ENCODE measurements around the gene RAPGEF6. TPM values are rescaled to one million over a fixed set of nuclear protein-coding genes. Genes with fewer than 3 reads are reported as not detected.
"Not testable (repeated sequence)": the region's sequence is repeated elsewhere in the genome, so short reads cannot be mapped to it uniquely, and the experiment has no call there.

The RAPGEF6 gene
- total RNA-seq, 1 donor from 2014 or later, result 8.6 TPM

DNA sequence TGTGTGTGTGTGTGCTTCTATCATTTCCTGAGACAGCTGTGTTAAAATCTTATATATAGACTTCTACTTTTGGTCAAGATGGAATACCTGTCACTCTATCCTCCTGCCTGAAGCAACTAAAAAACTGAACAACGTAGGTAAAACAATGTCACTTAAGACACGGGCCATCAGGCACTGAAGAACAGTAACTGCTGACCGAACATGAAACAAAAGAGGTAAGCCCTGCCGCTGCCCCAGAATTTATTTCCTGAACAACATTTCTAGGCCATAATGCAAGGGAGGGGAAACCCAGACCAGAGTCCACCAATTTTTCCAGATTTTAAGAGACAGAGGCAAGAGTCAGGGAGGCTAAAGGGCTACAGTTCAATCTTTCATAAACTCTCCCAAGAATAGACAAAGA, 215.2 kb downstream of the RAPGEF6 start:
- ATAC-seq, result no peak

DNA sequence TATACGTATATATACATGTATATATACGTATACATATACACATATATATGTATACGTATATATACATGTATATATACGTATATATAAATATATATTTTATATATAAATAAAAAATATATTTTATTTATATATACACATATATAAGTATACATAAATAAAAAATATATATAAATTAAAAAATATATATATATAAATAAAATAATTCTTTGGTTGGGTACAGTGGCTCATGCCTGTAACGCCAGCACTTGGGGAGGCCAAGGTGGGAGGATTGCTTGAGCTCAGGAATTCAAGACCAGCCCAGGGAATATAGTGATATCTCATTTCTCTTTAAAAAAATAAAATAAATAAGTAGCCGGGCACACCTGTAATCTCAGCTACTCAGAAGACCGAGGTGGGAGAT, 216.2 kb downstream of the RAPGEF6 start:
- no peak for ATAC-seq

DNA sequence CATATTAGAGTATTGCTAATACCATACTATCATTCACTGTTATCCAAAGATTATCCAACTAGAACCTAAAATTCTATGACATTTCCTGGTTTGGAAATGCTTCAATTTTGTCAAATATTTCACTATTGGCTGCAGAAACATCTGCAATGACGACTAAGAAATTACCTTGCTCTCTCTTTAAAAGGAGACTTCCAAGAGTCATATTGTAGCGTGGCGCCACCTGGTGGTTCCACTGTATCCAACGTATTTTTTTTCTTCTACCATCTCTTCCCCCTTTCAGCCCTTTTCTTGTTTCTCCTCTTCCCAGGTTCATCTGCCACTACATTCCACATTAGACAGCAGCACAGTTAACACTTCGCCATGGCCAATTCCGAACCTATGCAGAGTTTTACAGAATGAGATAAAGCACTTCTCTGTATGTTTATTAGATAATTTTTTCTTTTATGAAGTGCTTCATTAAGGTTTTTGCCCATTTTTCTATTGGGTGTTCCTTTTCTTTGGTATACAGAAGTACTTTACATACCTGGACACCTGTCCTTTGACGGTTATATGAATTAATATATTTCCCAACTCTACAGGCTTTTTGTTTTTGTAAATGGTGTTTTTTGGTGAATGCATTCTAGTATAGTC, 217.7 kb downstream of the RAPGEF6 start:
- peak; percentile 64 for ATAC-seq

DNA sequence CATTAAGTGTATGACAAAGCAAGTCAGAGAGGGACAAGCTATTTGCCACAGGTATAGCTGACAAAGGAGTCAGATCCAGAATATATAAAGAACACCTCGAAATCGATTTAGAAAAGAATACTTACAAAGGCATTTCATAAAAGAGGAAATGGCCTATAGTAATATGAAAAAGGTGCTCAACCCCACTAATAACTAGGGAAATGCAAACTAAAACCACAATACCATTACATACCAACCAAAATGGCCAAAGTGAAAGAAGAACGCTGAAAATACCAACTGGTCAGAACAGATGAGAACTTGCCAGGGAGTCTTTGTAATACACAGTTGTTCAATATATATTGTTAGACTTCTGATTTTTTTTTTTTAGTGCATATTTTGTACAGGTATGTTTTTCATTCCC, 218.3 kb downstream of the RAPGEF6 start:
- ATAC-seq, result no peak

DNA sequence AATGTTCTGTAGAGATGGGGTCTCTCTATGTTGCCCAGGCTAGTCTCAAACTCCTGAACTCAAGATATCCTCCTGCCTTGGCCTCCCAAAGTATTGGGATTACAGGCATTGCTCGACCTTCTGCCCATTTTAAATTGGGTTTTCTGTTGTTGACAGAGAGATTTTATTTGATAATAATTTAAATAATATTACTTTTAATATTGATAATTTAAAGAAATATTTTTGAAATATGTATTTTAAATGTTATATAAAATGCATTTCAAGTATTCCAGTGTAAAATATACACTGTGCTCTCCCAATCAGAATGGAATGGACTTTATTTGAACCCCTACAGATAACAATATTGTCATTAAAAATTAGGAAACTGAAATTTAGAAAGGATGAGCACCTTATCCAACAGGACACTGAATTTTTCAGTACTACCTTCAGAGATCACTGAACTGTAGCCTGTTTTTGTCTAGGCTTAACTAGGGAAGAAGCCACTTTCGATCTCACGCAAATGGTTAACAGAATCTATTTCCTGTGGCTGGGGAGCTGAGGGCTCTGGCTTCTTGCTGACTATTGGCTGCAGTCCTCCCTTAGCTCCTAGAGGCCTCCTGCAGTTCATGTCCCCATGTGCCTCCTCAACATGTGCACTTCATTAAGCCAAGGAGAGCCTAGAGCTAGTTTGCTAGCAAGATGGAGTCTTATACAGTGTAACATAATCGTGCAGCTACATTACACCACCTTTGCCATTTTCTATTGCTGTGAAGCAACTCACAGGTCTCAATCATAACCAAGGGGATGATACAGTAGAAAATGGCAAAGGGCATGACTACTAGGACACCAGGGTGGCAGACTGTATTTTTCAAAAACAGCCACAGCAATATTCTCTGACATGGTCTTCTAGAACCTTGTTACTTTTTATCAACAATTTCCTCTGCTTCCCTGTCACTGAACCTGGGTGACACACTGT, 221.1 kb downstream of the RAPGEF6 start:
- no peak for ATAC-seq

DNA sequence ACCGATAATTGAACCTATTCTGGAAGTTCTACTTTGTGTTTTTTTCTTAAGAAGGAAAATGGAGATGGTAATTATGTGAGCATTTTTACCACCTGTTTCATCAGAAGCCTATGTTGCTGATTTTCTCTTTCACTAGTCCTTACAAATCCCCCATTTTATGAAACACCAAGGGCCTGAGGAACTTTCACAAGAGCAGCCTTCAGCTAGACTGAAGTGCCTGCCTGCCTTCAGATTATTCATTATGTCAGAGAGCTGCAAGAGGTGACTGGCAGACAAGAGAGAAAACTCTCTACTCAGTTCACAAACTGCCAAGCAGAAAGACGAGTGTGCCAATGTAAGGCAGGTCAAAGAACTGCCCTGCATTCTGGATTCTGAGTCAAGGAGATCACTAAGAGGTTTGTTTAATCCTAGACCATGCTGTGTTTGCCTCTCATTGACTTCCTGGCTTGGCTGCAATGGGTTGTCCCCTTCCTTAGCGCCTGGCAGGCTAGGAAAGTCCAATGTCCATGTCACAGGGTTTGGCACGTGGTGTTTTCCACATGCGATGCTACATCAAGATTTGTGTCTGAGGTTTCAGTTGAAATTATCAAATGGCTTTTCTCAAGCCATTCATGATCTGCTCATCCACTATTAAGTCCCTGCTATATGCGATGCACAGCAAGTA, 227.9 kb downstream of the RAPGEF6 start:
- no peak for ATAC-seq

DNA sequence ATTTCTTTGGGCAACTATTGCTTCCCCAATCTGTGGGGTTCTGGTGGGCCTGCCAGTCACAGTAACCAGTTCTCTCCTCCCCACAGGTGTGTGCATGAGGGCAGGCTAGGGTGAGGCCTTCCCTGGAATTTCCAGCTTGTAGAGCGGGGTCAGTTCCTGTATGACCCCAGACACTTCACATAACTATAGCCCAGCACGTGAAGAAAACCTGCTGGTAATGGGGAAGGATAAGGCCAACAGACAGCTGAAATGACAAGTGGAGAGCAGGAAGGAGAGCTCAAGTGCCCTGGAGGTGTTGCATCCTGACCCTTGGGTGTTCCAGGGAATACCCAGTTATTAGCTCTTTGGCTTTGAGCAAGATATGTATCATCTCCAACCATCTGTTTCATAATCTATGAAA, 229.0 kb downstream of the RAPGEF6 start:
- no peak for ATAC-seq

DNA sequence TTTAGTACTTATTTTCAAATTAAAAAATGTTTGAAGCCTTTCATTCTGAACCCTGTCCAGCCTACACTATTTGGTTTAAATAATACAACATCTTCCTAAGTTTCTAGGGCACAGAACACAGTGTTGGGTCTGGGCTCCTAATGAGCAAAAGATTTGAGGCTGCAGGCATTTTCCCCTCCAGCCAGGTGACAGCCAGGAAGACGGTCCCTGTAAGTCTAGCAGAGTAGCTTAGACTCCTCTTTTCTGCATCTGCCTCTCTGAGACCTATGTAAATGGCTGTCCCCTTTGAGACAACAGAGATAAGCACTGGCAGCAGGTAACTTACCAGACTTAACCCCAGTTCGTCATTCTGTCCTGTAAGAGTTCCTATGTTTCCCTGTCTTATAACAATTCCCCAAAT, 229.4 kb downstream of the RAPGEF6 start:
- no peak for ATAC-seq

DNA sequence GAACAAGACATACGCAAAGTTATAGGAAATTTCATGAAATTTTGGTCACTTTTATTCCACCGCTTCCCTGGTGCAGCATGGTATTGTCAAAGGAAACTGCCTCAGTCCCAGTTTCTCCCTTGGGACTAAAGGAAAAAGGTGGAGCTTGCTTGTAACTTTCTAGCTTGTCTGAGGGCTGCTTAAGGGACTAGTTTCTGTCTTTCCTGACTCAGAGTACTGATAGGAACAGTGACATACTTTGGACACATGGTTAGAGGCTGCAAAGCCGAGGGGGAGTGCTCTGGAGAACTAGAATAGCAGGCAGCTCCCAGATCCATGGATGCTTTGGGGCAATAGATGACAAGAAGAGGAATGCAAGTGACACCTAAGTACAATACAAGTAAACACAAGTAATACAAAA, 234.4 kb downstream of the RAPGEF6 start:
- ATAC-seq, result peak; percentile 38

DNA sequence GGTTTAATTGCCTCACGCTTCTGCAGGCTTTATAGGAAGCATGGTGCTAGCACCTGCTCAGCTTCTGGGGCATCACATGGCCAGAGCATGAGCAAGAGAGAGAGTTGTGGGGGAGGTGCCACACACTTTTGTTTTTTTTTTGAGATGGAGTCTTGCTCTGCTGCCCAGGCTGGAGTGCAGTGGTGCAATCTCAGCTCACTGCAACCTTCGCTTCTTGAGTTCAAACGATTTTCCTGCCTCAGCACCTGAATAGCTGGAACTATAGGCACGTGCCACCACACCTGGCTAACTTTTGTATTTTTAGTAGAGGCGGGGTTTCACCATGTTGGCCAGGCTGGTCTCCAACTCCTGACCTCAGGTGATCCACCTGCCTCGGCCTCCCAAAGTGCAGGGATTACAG, 236.0 kb downstream of the RAPGEF6 start:
- not testable (repeated sequence) for ATAC-seq

DNA sequence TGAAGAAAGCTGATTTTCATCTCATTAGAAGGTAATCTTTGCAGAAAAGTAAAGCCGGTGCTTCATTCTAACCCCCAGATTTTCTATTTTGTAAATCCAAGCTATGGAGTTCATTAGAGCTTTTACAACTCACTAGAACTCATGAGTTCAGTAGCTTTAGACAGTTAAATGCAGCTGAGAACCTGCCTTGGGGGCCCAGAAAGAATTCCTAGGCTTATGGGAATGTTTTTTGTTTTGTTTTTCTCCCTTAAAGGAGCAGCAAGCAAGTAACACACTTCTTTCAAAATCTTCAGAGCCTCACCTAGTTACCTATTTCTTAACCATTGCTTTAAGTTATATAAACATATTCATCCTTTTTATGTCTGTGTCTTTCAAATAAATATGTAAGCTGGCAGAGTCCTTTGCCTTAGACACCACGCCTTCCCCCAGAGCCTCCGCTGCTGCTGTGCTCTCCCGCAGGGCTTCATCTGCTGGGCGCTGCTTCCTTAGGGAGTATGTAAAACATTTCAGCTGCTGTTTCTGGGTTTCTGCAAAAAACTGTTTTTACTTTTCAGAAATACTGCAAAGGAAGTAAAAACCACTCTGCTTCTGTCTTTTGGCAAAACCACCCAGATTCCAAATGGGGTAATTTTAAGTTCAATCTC, 238.3 kb downstream of the RAPGEF6 start:
- ATAC-seq, result no peak

DNA sequence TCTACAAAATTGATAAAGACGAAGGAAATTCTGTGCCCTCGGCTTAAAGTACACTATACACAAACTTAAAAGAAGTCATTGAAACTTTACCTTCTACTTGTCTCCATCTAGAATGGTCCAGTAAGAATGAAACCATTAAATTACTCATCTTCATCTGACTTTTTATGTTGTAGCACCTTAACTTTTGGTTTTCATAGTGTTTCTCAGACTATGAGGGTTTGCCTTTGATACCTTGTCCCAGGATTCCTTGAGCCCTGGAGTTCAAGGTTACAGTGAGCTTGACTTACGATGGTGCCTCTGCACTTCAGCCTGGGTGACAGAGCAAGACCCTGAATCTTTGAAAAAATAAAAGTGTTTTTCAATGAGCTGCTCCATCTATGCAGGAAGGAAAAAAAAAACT, 239.0 kb downstream of the RAPGEF6 start:
- no peak for ATAC-seq

DNA sequence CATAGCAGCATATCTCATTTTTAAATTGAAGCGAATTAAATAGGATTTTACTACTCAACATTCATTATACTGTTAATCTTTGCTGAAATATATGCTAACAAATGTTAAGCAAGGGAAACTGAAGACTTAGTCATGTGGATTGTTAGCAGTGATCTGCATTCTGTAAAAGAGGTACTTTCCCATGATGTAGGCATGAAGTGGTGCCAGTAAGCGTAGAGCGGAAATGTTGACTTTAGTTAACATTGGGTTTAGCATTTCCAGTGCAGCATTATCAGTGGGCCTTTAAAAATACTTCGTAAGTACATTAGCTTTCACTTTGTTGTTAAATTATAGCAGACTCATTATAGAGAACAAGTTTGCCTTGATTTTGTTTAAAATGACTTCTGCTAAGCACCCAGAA, 240.9 kb downstream of the RAPGEF6 start:
- ATAC-seq, result peak; percentile 88

DNA sequence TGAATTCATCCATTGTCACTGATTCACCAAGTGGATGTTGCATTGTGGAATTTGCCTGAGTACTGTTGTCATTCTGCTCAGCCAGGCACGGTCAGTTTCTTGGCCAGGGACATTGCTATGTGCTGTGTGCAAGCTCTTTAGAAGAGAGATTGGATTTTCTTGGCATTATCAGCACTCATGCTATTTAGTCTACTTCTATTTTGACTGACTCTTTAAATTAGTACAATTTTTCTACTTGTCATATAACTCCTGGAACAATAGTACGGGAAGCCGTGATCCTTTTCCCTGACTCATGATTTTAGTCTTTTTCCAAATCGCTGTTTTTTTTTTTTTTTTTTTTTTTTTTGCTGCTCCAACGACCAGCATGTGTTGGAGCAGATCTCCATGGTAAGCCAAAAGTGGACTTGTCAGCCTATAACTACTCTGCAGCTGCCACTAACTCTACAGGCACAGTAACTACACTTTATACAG, 241.5 kb downstream of the RAPGEF6 start:
- ATAC-seq, result peak; percentile 41

DNA sequence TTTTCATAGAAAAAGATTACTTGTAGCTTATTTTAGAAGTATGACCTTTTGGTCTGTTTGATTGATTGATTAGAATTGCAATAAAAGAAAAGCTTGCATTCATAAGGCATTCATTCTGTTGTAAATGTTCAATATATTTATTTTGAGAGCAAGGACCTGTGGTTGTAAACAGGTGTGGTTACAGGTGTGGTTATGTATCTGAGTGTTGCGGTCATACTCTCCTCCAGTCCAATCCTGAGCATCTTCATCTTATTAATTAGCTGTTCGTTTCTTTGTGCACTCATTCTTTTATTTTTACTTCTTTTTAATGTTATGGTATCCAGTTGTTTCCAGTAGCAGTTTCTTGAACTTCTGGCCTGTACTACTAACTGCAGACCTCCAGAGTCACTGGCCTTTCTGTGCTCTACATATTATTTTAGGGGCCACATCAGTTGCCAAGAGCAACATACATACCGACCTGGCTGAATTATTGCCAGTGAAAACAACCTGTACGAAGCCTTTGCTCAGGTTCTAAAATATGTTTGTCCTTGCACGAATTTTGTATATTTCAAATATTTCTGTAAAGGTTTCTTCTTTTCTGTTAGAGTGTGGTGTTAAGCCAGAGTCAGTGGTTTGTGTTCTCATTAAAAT, 242.4 kb downstream of the RAPGEF6 start:
- ATAC-seq, result no peak

DNA sequence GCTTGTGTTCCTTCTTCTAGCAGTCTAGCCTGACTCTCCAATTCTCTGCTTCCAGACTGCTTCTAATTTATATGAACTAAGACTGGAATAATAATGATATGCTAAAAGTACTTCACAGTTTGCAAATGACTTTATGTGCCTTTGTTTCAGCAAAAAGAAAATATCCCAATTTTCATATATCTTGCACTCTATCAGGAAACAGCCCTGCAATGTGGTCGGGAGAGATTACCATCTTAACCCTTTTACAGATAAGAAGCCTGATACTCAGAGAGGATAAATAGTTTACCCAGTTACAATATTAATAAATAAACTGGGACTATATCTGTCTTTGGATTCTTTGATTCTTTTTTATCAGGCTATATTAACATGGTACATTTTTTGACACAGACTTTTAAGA, 245.2 kb downstream of the RAPGEF6 start:
- no peak for ATAC-seq

DNA sequence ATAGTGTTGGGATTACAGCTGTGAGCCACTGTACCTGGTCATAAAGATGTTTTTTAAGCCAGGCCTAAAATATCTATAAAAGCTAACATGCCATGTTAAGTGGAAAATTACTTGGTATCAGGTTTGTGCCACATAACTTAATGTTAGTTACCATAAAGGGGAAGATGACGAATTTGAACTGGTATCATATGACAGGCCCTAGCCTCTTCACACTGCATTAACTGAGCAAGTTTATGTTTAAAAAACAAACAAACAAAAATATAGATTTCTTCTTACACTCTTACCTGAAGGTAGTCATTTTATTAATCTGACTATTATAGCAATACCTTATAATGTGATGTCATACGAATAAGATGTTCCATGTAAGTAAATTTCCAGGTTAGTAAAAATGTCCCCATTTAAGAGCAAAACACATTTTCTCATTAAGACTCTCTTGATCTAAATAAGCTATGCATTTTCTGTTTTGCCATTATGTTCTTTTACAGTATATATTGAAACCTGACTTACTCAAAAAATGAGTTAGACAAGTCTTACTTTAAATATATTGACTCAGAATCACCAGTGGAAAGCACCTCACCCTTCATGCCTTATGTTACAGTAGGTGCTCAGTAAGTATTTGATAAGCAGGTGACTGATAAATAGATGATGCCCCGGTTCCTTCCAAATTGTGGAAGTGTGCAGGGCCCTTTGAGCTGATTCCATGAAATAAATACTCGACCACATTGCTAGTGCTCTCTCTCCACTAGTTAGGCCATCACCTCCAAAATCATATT, 245.7 kb downstream of the RAPGEF6 start:
- no peak for ATAC-seq

DNA sequence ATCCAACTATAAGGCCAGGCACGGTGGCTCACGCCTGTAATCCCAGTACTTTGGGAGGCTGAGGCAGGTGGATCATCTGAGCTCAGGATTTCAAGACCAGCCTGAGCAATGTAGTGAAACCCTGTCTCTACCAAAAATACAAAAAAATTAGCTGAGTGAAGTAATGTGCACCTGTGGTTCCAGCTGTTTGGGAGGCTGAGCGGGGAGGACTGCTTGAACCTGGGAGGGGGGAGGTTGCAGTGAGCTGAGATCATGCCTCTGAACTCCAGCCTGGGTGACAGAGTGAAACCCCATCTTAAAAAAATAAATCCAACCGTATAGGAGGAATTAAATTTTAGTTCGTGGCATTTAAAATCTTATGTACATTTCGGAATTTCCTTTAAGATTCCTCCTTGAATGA, 247.8 kb downstream of the RAPGEF6 start:
- ATAC-seq, result no peak

DNA sequence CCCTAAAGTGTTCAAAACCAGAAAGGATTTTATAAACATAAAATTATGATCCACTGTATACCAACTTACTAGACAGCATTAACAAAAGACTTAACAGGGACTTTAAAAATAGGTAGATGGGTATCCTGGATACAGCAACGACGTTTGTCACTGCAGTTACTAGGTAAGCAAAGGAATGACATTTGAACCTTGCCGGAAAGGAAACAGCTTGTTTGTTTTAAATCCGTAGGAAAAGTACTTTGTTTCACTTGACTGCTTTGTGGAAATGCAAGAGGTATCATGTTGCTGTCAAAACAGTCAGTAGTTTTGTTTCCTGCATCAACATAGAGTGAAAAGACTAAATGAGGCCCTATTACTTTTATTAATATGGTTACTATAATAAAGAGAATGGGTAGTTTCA, 248.2 kb downstream of the RAPGEF6 start:
- ATAC-seq, result no peak

DNA sequence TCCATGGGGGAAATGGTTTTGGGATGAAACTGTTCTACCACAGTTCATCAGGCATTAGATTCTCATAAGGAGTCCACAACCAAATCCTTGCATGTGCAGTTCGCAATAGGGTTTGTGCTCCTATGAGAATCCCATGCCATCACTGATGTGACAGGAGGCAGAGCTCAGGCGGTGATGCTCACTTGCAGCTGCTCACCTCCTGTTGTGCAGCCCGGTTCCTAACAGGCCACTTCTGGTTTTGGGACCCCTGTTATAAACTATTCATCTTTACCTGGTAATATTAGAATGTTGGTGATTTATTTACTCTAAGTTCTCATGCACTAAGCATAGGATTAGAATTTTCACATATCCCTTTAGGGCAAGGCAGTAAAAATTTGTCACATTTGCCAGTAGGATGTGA, 248.9 kb downstream of the RAPGEF6 start:
- no peak for ATAC-seq

DNA sequence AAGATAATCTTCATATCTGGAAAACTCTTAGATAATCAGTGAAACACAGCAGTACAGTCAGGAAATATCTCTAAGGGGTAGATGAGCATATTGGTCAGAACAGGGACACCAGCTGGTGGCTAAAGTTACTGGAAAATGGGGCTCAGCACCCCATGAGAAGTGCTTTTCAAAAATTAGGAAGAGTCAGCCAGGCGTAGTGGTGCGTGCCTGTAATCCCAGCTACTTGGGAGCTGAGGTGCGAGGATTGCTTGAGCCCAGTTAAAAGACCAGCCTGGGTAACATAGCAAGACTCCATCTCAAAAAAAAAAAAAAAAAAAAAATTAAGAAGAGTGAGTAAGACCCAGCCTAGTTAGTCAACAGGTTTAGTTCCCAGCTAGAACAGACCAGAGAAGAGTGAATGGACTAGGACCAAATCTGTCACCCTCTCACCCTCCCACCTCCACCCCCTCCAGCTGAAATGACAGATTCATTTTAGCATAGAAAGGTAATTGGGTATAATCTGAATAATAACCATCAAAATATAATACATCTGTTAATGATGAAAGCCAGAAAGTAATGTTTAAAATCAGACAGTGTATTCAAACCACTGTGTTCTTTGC, 250.3 kb downstream of the RAPGEF6 start:
- no peak for ATAC-seq
